CD14-positive monocyte (primary cell): ENCODE measurements around the gene AKT1. TPM values are rescaled to one million over a fixed set of nuclear protein-coding genes. Genes with fewer than 3 reads are reported as not detected.

Experiments used
- DNase-seq, 3 donors: peaks; one replicate each; pipeline ENCODE4 v3.0.0-alpha.2; 2011 to 2022
- H2AFZ ChIP-seq: 2 replicates; pipeline ENCODE4 v1.6.0; 2012; ENCODE audit warnings: mild to moderate bottlenecking, low read depth, low read length, inconsistent platforms; ENCODE audit not compliant: insufficient read depth, poor library complexity, severe bottlenecking
- H3K27ac ChIP-seq, 2 donors: 1 replicate in 1 of 2; 2 replicates in 1 of 2; pipeline ENCODE4 v1.5.1; 2012 to 2013; ENCODE audit warnings: low read length in 2 of 2, control low read depth in 1 of 2, inconsistent platforms in 1 of 2, low read depth in 1 of 2, mild to moderate bottlenecking in 1 of 2
- H3K27me3 ChIP-seq, 2 donors: one replicate each; pipeline versions ENCODE4 v1.6.0 to v1.6.1; 2011 to 2013; ENCODE audit warnings: low read length in 2 of 2; ENCODE audit not compliant: control insufficient read depth in 2 of 2, insufficient read depth in 2 of 2
- H3K36me3 ChIP-seq, 2 donors: replicated peaks in 1 of 2; 1 replicate in 1 of 2; 2 replicates in 1 of 2; pipeline versions ENCODE4 v1.5.1 to v1.6.1; 2012 to 2013; ENCODE audit warnings: low read length in 2 of 2, control low read depth in 1 of 2, inconsistent platforms in 1 of 2, mild to moderate bottlenecking in 1 of 2; ENCODE audit not compliant: insufficient read depth in 2 of 2, control insufficient read depth in 1 of 2
- H3K4me1 ChIP-seq, 2 donors: 1 replicate in 1 of 2; 2 replicates in 1 of 2; pipeline versions ENCODE4 v1.5.1 to v1.6.1; 2012 to 2013; ENCODE audit warnings: low read length in 2 of 2, control low read depth in 1 of 2, inconsistent platforms in 1 of 2, mild to moderate bottlenecking in 1 of 2, moderate library complexity in 1 of 2; ENCODE audit not compliant: insufficient read depth in 2 of 2, control insufficient read depth in 1 of 2
- H3K4me2 ChIP-seq: replicated peaks from 2 replicates; pipeline ENCODE3; 2012; ENCODE audit warnings: low read length, moderate library complexity, mild to moderate bottlenecking; ENCODE audit not compliant: poor library complexity, severe bottlenecking; ENCODE audit errors: extremely low read depth
- H3K4me3 ChIP-seq, 3 experiments: fragments of 200-600 bp in 1 of 3; sonication (generic) in 1 of 3; replicated peaks in 1 of 3; 1 replicate in 2 of 3; 2 replicates in 1 of 3; pipeline ENCODE4 v1.5.1; 2011 to 2013; ENCODE audit warnings: low read length in 3 of 3, mild to moderate bottlenecking in 3 of 3, control low read depth in 2 of 3, low read depth in 2 of 3, inconsistent platforms in 1 of 3, moderate library complexity in 1 of 3
- H3K79me2 ChIP-seq: 2 replicates; pipeline ENCODE4 v1.6.0; 2012; ENCODE audit warnings: mild to moderate bottlenecking, control low read depth, inconsistent platforms, low read length, moderate library complexity; ENCODE audit not compliant: insufficient read depth
- H3K9ac ChIP-seq: 2 replicates; pipeline ENCODE4 v1.6.0; 2017; ENCODE audit warnings: low read length, mild to moderate bottlenecking; ENCODE audit not compliant: insufficient read depth, poor library complexity, severe bottlenecking
- H3K9me3 ChIP-seq, 2 donors: replicated peaks in 1 of 2; 1 replicate in 1 of 2; 2 replicates in 1 of 2; pipeline versions ENCODE4 v1.5.1 to v1.6.1; 2012 to 2013; ENCODE audit warnings: low read length in 2 of 2, control low read depth in 1 of 2; ENCODE audit not compliant: control insufficient read depth in 1 of 2, insufficient read depth in 1 of 2
- H4K20me1 ChIP-seq: 2 replicates; pipeline ENCODE4 v1.6.0; 2012; ENCODE audit warnings: mild to moderate bottlenecking, low read length, control low read depth, moderate library complexity; ENCODE audit not compliant: insufficient read depth
- H3K27ac Mint-ChIP-seq, 7 donors: one replicate each; pipeline ENCODE4 v1.8.0; 2020; ENCODE audit warnings: mild to moderate bottlenecking in 7 of 7, mixed read lengths in 7 of 7, moderate library complexity in 6 of 7, inconsistent platforms in 2 of 7
- H3K27me3 Mint-ChIP-seq, 3 donors: one replicate each; pipeline ENCODE4 v1.8.0; 2021 to 2022; ENCODE audit warnings: low read depth in 3 of 3, mild to moderate bottlenecking in 3 of 3, mixed read lengths in 3 of 3, moderate library complexity in 3 of 3, inconsistent platforms in 1 of 3
- H3K36me3 Mint-ChIP-seq, 2 donors: one replicate each; pipeline ENCODE4 v1.8.0; 2020; ENCODE audit warnings: mixed read lengths in 2 of 2, inconsistent platforms in 1 of 2, mild to moderate bottlenecking in 1 of 2
- H3K4me1 Mint-ChIP-seq: one replicate; pipeline ENCODE4 v1.8.0; 2020; ENCODE audit warnings: mild to moderate bottlenecking, mixed read lengths
- H3K4me3 Mint-ChIP-seq, 2 donors: one replicate each; pipeline ENCODE4 v1.8.0; 2020; ENCODE audit warnings: mild to moderate bottlenecking in 2 of 2, mixed read lengths in 2 of 2, moderate library complexity in 1 of 2
- H3K9me3 Mint-ChIP-seq, 7 donors: one replicate each; pipeline ENCODE4 v1.8.0; 2020 to 2022; ENCODE audit warnings: mixed read lengths in 7 of 7, mild to moderate bottlenecking in 6 of 7, moderate library complexity in 6 of 7, inconsistent platforms in 2 of 7
- WGBS: methylation state at CpG from one replicate; pipeline ENCODE4 v1.1.5; 2013; ENCODE audit warnings: missing lambda C conversion rate; ENCODE audit not compliant: insufficient coverage; 5-methylcytosine and 5-hydroxymethylcytosine counted together
- intact Hi-C, 2 donors: fragments of 100-400 bp; cut with micrococcal nuclease; formaldehyde crosslinking; loops; one replicate each; pipeline versions ENCODE4 v1.15.0 to v1.15.1; 2023
- polyA plus RNA-seq, 3 donors: library from polyadenylated mRNA; depleted of rRNA in 1 of 3; unstranded in 2 of 3; stranded (reverse) in 1 of 3; fragments of 300-500 nt in 2 of 3; fragments of >200 nt in 1 of 3; fragmentation: Illumina TruSeq in 2 of 3; gene quantifications; 1 replicate in 2 of 3; 2 replicates in 1 of 3; pipeline ENCODE4 v1.2.3, GENCODE V29; 2012 to 2021
- TF ChIP-seq, protein P1 (sequence below): fragments of 200-600 bp; IDR thresholded peaks from one replicate; pipeline ENCODE4 v1.8.0; 2022; ENCODE audit warnings: antibody characterized with exemption, mild to moderate bottlenecking

Gene AKT1
- polyA plus RNA-seq, 3 donors, result 7.2 to 180 (median 26.4) TPM

DNA sequence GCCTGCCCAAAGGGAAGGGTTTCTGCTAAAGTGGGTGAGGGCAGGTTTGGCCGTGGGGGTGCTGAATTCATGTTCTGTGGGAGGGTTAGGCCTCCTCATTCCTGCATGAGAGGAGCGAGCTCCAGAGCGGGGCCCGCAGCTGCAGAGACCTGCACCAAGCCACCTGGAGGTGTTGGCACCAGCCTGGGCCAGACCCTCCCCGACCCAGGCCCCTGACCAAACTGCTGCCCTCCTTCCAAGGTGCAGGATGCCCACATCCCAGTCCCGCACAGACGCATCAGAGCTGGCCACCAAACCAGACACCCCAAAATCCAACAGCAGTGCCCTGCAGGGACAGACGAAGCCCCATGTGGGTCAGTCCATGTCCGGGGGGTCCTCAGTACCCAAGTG, 61.0 kb downstream of the AKT1 start:
- Mint-ChIP-seq H3K36me3 (no peaks in the 10 kb centered on the region), H3K4me1 (peaks cover 11% of the 10 kb centered on the region), H3K4me3 (no peak overlapping the region), H3K9me3 (no peaks in the 10 kb centered on the region), H3K27ac (no peak overlapping the region), H3K27me3 (peaks cover 0 to 5% (median 4%) of the 10 kb centered on the region in 3 donors)
- H3K9ac ChIP-seq, result no peak overlapping the region
- 91% methylated on average over 9 of the region's 9 CpGs for whole genome bisulfite sequencing
- no peaks in the 10 kb centered on the region for H3K9me3 ChIP-seq
- no peaks in the 10 kb centered on the region for H3K79me2 ChIP-seq
- H3K27ac ChIP-seq, result no peak overlapping the region
- no peaks in the 10 kb centered on the region for H3K36me3 ChIP-seq
- intact Hi-C loops, result no loop called here
- no peak overlapping the region for H2AFZ ChIP-seq
- no peaks in the 10 kb centered on the region for H4K20me1 ChIP-seq
- TF ChIP-seq, protein P1, sequence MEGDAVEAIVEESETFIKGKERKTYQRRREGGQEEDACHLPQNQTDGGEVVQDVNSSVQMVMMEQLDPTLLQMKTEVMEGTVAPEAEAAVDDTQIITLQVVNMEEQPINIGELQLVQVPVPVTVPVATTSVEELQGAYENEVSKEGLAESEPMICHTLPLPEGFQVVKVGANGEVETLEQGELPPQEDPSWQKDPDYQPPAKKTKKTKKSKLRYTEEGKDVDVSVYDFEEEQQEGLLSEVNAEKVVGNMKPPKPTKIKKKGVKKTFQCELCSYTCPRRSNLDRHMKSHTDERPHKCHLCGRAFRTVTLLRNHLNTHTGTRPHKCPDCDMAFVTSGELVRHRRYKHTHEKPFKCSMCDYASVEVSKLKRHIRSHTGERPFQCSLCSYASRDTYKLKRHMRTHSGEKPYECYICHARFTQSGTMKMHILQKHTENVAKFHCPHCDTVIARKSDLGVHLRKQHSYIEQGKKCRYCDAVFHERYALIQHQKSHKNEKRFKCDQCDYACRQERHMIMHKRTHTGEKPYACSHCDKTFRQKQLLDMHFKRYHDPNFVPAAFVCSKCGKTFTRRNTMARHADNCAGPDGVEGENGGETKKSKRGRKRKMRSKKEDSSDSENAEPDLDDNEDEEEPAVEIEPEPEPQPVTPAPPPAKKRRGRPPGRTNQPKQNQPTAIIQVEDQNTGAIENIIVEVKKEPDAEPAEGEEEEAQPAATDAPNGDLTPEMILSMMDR, result no peak
- H3K27me3 ChIP-seq, result no peaks in the 10 kb centered on the region
- H3K4me1 ChIP-seq, result peaks cover 12 to 13% of the 10 kb centered on the region in 2 donors
- DNase-seq, result no peak
- no peak overlapping the region for H3K4me2 ChIP-seq
- H3K4me3 ChIP-seq, result no peak overlapping the region

DNA sequence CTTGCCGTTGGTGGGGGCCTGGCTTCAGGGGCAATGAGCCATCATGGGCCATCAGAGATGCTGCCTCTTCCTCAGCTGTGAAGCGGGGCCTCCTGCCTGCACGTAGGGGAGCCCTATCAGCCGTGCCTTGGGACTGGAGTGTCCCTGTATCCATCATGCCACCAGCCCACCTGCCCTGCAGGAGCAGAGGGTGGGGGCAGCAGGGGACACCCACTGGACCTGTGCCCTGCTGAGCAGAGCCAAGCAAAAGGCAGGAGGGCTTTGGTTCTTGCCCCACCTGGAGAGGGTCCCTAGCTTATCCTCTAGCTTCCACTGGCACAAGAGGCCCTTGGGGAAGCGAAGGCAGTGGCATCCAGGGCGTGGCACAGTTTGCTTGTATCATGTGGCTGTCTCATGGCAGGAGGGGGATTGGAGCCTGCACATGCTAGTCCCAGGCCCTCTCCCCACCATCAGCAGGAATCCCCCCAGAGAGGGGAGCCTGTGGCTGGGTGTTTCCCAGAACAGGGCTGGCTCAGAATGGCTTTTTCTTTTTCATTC, 61.4 kb downstream of the AKT1 start:
- 91% methylated on average over 4 of the region's 6 CpGs for WGBS
- Mint-ChIP-seq H3K27ac (no peak overlapping the region), H3K27me3 (peaks cover 0 to 5% (median 4%) of the 10 kb centered on the region in 3 donors), H3K36me3 (no peaks in the 10 kb centered on the region), H3K4me1 (peaks cover 11% of the 10 kb centered on the region), H3K4me3 (no peak overlapping the region), H3K9me3 (no peaks in the 10 kb centered on the region)
- TF ChIP-seq, protein P1, result no peak
- peaks cover 12 to 13% of the 10 kb centered on the region in 2 donors for H3K4me1 ChIP-seq
- no peak overlapping the region for H2AFZ ChIP-seq
- no peaks in the 10 kb centered on the region for H3K79me2 ChIP-seq
- no peaks in the 10 kb centered on the region for H3K9me3 ChIP-seq
- H3K27ac ChIP-seq, result no peak overlapping the region
- H3K4me2 ChIP-seq, result no peak overlapping the region
- H3K4me3 ChIP-seq, result no peak overlapping the region
- H3K36me3 ChIP-seq, result no peaks in the 10 kb centered on the region
- no peak overlapping the region for H3K9ac ChIP-seq
- no peaks in the 10 kb centered on the region for H3K27me3 ChIP-seq
- intact Hi-C loops, result no loop called here
- no peaks in the 10 kb centered on the region for H4K20me1 ChIP-seq
- no peak for DNase-seq
